Keratinocyte (primary cell): ENCODE results near the gene ERLEC1. TPM values are rescaled to one million over a fixed set of nuclear protein-coding genes. Genes with fewer than 3 reads are reported as not detected.

Source experiments
- DNase-seq: peaks from one replicate; pipeline ENCODE4 v3.0.0-alpha.2; 2011; ENCODE audit warnings: low read depth, missing footprints, low spot score
- FAIRE-seq: peaks from 2 replicates; lab custom pipeline; 2011; peaks lifted over from hg19 to GRCh38; lab: Jason Lieb, UNC
- H2AFZ ChIP-seq: 2 replicates; pipeline ENCODE4 v1.6.0; 2012; ENCODE audit warnings: low read length, control low read depth, inconsistent platforms; ENCODE audit not compliant: control insufficient read depth
- H3K27ac ChIP-seq: 2 replicates; pipeline ENCODE4 v1.5.1; 2011; ENCODE audit warnings: low read length; ENCODE audit not compliant: control insufficient read depth, insufficient read depth
- H3K27me3 ChIP-seq: 3 replicates; pipeline ENCODE4 v1.6.0; 2011; ENCODE audit warnings: low read length; ENCODE audit not compliant: control insufficient read depth, insufficient read depth; ENCODE audit errors: extremely low read depth
- H3K36me3 ChIP-seq, 2 experiments: 2 replicates in 1 of 2; 3 replicates in 1 of 2; pipeline ENCODE4 v1.5.1; 2011; ENCODE audit warnings: low read length in 2 of 2, mild to moderate bottlenecking in 1 of 2; ENCODE audit not compliant: control insufficient read depth in 2 of 2, insufficient read depth in 2 of 2; ENCODE audit errors: extremely low read depth in 1 of 2
- H3K4me1 ChIP-seq: 3 replicates; pipeline ENCODE4 v1.5.1; 2011; ENCODE audit warnings: low read length; ENCODE audit not compliant: control insufficient read depth, insufficient read depth; ENCODE audit errors: extremely low read depth
- H3K4me2 ChIP-seq: 3 replicates; pipeline ENCODE4 v1.6.0; 2011; ENCODE audit warnings: low read depth, low read length; ENCODE audit not compliant: control insufficient read depth, insufficient read depth; ENCODE audit errors: extremely low read depth
- H3K4me3 ChIP-seq, 3 experiments: fragments of 200-600 bp in 1 of 3; sonication (generic) in 1 of 3; 2 replicates in 2 of 3; 3 replicates in 1 of 3; pipeline ENCODE4 v1.5.1; 2011 to 2016; ENCODE audit warnings: low read length in 3 of 3, mild to moderate bottlenecking in 3 of 3, control low read depth in 2 of 3, inconsistent platforms in 1 of 3, low read depth in 1 of 3, mixed read lengths in 1 of 3, mixed run types in 1 of 3, moderate library complexity in 1 of 3; ENCODE audit not compliant: control insufficient read depth in 2 of 3, insufficient read depth in 2 of 3; ENCODE audit errors: extremely low read depth in 1 of 3
- H3K79me2 ChIP-seq: 2 replicates; pipeline ENCODE4 v1.6.0; 2012; ENCODE audit warnings: low read length; ENCODE audit not compliant: control insufficient read depth, insufficient read depth
- H3K9ac ChIP-seq: 3 replicates; pipeline ENCODE4 v1.6.0; 2011; ENCODE audit warnings: low read length; ENCODE audit not compliant: control insufficient read depth, insufficient read depth; ENCODE audit errors: extremely low read depth
- H3K9me1 ChIP-seq: 3 replicates; pipeline ENCODE4 v1.6.0; 2011; ENCODE audit warnings: low read length; ENCODE audit not compliant: control insufficient read depth, insufficient read depth; ENCODE audit errors: extremely low read depth
- H3K9me3 ChIP-seq: 2 replicates; pipeline ENCODE4 v1.5.1; 2012; ENCODE audit warnings: low read depth, low read length; ENCODE audit not compliant: control insufficient read depth
- H4K20me1 ChIP-seq: 3 replicates; pipeline ENCODE4 v1.6.0; 2011; ENCODE audit warnings: low read length; ENCODE audit not compliant: control insufficient read depth, insufficient read depth; ENCODE audit errors: extremely low read depth
- EZH2 ChIP-seq: IDR thresholded peaks from one replicate; pipeline ENCODE4 v1.6.1; 2012; ENCODE audit warnings: inconsistent platforms, mild to moderate bottlenecking, low read length, moderate library complexity
- dilution Hi-C: fragments of 300-500 bp; cut with MboI; formaldehyde crosslinking; loops from one replicate; pipeline ENCODE4 v1.7.0; 2020; ENCODE audit warnings: low sequenced_read_pairs; ENCODE audit not compliant: extremely low pct_ligation_motif_present
- polyA minus RNA-seq, 3 experiments: library from RNA; depleted of rRNA, polyadenylated mRNA; stranded (reverse); fragments of >200 nt; gene quantifications; 1 replicate in 1 of 3; 2 replicates in 1 of 3; 3 replicates in 1 of 3; pipeline ENCODE4 v1.2.3, GENCODE V29; 2011
- polyA plus RNA-seq, 5 experiments: library from polyadenylated mRNA; depleted of rRNA in 3 of 5; stranded (reverse) in 3 of 5; stranded (forward) in 1 of 5; unstranded in 1 of 5; fragments of >200 nt; gene quantifications; 1 replicate in 1 of 5; 2 replicates in 3 of 5; 3 replicates in 1 of 5; pipeline versions ENCODE4 v1.2.1 to v1.2.3, GENCODE V29; 2011 to 2012; ENCODE audit warnings: missing spikeins in 2 of 5, low read depth in 1 of 5, low replicate concordance in 1 of 5
- TF ChIP-seq, protein P1 (sequence below), 3 experiments: IDR thresholded peaks in 1 of 3; conservative IDR thresholded peaks in 1 of 3; optimal IDR thresholded peaks in 1 of 3; 2 replicates in 2 of 3; 3 replicates in 1 of 3; pipeline versions ENCODE3 to v1.5.1; 2011; ENCODE audit warnings: low read length in 3 of 3, mild to moderate bottlenecking in 3 of 3, moderate library complexity in 2 of 3, control low read depth in 1 of 3, inconsistent platforms in 1 of 3; ENCODE audit not compliant: insufficient read depth in 2 of 3; ENCODE audit errors: extremely low read depth in 1 of 3

The ERLEC1 gene
- polyA plus RNA-seq (22.2 to 35.6 TPM (median 26.6 TPM) in 3 replicates), polyA minus RNA-seq (3.9 to 11.5 TPM (median 5.7 TPM) in 3 replicates)
- 44.4 TPM for polyA plus RNA-seq (2011; ENCODE audit: low read depth)
- 20.0 and 39.0 TPM in 2 replicates for polyA plus RNA-seq (2011; cell fraction: cytosol; rRNA removed)
- polyA plus RNA-seq (2011; cell fraction: nucleus; rRNA removed), result 22.2 and 27.9 TPM in 2 replicates
- polyA plus RNA-seq (2012; ENCODE audit: low replicate concordance), result 24.8 and 27.1 TPM in 2 replicates
- 31.1 TPM for polyA minus RNA-seq (2011; cell fraction: cytosol; rRNA and poly(A)+ RNA removed)
- polyA minus RNA-seq (2011; cell fraction: nucleus; rRNA and poly(A)+ RNA removed), result 11.9 and 14.0 TPM in 2 replicates

- DNase-seq (no peak), FAIRE-seq (no peak)
- Histone ChIP-seq H3K9me3 (no peaks in the 10 kb centered on the region), H3K79me2 (peaks cover 89% of the 10 kb centered on the region), H3K27ac (peak within 1 kb of the TSS; percentile 90), H3K9ac (peak within 1 kb of the TSS; percentile 91), H3K4me1 (peaks cover 24% of the 10 kb centered on the region), H3K36me3 (no peaks in the 10 kb centered on the region), H3K4me2 (peak within 1 kb of the TSS; percentile 95), H3K27me3 (no peaks in the 10 kb centered on the region), H3K9me1 (no peaks in the 10 kb centered on the region), H3K4me3 (peak within 1 kb of the TSS; percentile 85 to 99 (median 96)), H4K20me1 (no peaks in the 10 kb centered on the region), H2AFZ (peak within 1 kb of the TSS; percentile 95)
- dilution Hi-C loops, result no loop called here
- no peak for TF ChIP-seq EZH2
- TF ChIP-seq, protein P1, sequence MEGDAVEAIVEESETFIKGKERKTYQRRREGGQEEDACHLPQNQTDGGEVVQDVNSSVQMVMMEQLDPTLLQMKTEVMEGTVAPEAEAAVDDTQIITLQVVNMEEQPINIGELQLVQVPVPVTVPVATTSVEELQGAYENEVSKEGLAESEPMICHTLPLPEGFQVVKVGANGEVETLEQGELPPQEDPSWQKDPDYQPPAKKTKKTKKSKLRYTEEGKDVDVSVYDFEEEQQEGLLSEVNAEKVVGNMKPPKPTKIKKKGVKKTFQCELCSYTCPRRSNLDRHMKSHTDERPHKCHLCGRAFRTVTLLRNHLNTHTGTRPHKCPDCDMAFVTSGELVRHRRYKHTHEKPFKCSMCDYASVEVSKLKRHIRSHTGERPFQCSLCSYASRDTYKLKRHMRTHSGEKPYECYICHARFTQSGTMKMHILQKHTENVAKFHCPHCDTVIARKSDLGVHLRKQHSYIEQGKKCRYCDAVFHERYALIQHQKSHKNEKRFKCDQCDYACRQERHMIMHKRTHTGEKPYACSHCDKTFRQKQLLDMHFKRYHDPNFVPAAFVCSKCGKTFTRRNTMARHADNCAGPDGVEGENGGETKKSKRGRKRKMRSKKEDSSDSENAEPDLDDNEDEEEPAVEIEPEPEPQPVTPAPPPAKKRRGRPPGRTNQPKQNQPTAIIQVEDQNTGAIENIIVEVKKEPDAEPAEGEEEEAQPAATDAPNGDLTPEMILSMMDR (optimal IDR thresholded peaks at IDR 0.05 in 1 of 3, IDR thresholded peaks at IDR 0.05 in 1 of 3, conservative IDR thresholded peaks at IDR 0.05 in 1 of 3; ENCODE audit: extremely low read depth in 1 of 3, insufficient read depth in 2 of 3, low read length in 3 of 3), result peak in 1 of 3 experiments; percentile 10
Measured at GRCh38 chr2:53786705-53787613, at the start of gene ERLEC1, which contains the start of gene ASB3. Gene ERLEC1, plus strand, starts transcription at chr2:53787044. Its CDS starts 167 bp downstream, at chr2:53787211. Gene ASB3, minus strand, starts transcription at chr2:53786953. Its CDS starts 21,381 bp downstream, at chr2:53765572.

GRCh38 chr2:53737091-53737490 lies 49.8 kb upstream of the ERLEC1 start:
- no peaks in the 10 kb centered on the region for H3K4me1 ChIP-seq
- H3K27me3 ChIP-seq, result no peaks in the 10 kb centered on the region
- H3K79me2 ChIP-seq, result no peaks in the 10 kb centered on the region
- no peak for TF ChIP-seq EZH2
- TF ChIP-seq, protein P1 (optimal IDR thresholded peaks at IDR 0.05 in 1 of 3, IDR thresholded peaks at IDR 0.05 in 1 of 3, conservative IDR thresholded peaks at IDR 0.05 in 1 of 3; ENCODE audit: extremely low read depth in 1 of 3, insufficient read depth in 2 of 3, low read length in 3 of 3), result no peak
- H3K9me1 ChIP-seq, result no peaks in the 10 kb centered on the region
- H3K36me3 ChIP-seq, result no peaks in the 10 kb centered on the region
- H2AFZ ChIP-seq, result no peak overlapping the region
- no peak overlapping the region for H3K27ac ChIP-seq
- no peaks in the 10 kb centered on the region for H3K9me3 ChIP-seq
- DNase-seq (no peak), FAIRE-seq (no peak)
- H3K4me3 ChIP-seq, result no peak overlapping the region
- no peak overlapping the region for H3K9ac ChIP-seq
- H3K4me2 ChIP-seq, result no peak overlapping the region
- dilution Hi-C loops, result no loop called here
- H4K20me1 ChIP-seq, result no peaks in the 10 kb centered on the region
